ENCODE measurements around the gene CACNG1. TPM values are rescaled to one million over a fixed set of nuclear protein-coding genes. Genes with fewer than 3 reads are reported as not detected.
A peak's percentile ranks its signal among the peaks of the same experiment; 100 is the strongest.

CACNG1 gene
- polyA plus RNA-seq, 1 donor: 0.25 TPM

- no peaks in the 10 kb centered on the region for H3K27me3 ChIP-seq (ENCODE audit: control insufficient read depth, insufficient read depth, low read length)
- WGBS (ENCODE audit: insufficient coverage, low lambda C conversion rate): no CpG with 5 or more reads among the region's 8 CpGs
- no peak for DNase-seq
- no peaks in the 10 kb centered on the region for H3K36me3 ChIP-seq (ENCODE audit: control insufficient read depth, insufficient read depth, low read length)
- no peak overlapping the region for H3K4me3 ChIP-seq (ENCODE audit: low read length)
- H3K4me1 ChIP-seq (ENCODE audit: control insufficient read depth, insufficient read depth, low read length): no peaks in the 10 kb centered on the region
- no peak overlapping the region for H3K27ac ChIP-seq (ENCODE audit: low read length)
- H3K9me3 ChIP-seq (ENCODE audit: control insufficient read depth, low read depth, low read length): no peaks in the 10 kb centered on the region
Measured at GRCh38 chr17:67013891-67014290, 30.5 kb upstream of the CACNG1 start.

- H3K27me3 ChIP-seq (ENCODE audit: control insufficient read depth, insufficient read depth, low read length): no peaks in the 10 kb centered on the region
- H3K27ac ChIP-seq (ENCODE audit: low read length): no peak overlapping the region
- H3K36me3 ChIP-seq (ENCODE audit: control insufficient read depth, insufficient read depth, low read length): no peaks in the 10 kb centered on the region
- no CpG with 5 or more reads among the region's 11 CpGs for WGBS (ENCODE audit: insufficient coverage, low lambda C conversion rate)
- H3K4me3 ChIP-seq (ENCODE audit: low read length): no peak overlapping the region
- H3K9me3 ChIP-seq (ENCODE audit: control insufficient read depth, low read depth, low read length): no peaks in the 10 kb centered on the region
- DNase-seq: no peak
- no peaks in the 10 kb centered on the region for H3K4me1 ChIP-seq (ENCODE audit: control insufficient read depth, insufficient read depth, low read length)
Measured at GRCh38 chr17:67015001-67015400, 29.4 kb upstream of the CACNG1 start.

GRCh38 chr17:67016039-67016762 lies 28.2 kb upstream of the CACNG1 start:
- H3K4me1 ChIP-seq (ENCODE audit: control insufficient read depth, insufficient read depth, low read length): no peaks in the 10 kb centered on the region
- WGBS (ENCODE audit: insufficient coverage, low lambda C conversion rate): no CpG with 5 or more reads among the region's 17 CpGs
- no peak overlapping the region for H3K27ac ChIP-seq (ENCODE audit: low read length)
- H3K9me3 ChIP-seq (ENCODE audit: control insufficient read depth, low read depth, low read length): no peaks in the 10 kb centered on the region
- H3K4me3 ChIP-seq (ENCODE audit: low read length): no peak overlapping the region
- H3K36me3 ChIP-seq (ENCODE audit: control insufficient read depth, insufficient read depth, low read length): no peaks in the 10 kb centered on the region
- DNase-seq: no peak
- no peaks in the 10 kb centered on the region for H3K27me3 ChIP-seq (ENCODE audit: control insufficient read depth, insufficient read depth, low read length)

DNA sequence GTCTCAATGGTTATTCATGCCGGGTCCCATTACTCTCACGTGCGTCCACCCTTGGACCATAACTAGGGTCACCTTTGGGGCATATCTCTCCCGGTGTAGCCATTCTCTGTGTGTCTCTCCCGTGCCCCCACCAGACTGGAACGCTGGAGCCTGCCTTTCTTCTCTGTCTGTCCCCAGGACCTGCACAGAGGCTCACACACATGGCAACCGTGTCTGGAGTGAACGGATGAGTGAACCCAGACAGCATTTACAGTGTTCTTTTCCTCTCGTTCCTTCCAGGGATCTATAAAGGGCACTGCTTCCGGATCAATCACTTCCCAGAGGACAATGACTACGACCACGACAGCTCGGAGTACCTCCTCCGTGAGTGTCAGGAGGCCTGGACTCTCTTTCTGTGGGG lies 26.4 kb upstream of the CACNG1 start:
- Histone ChIP-seq H3K36me3 (ENCODE audit: control insufficient read depth, insufficient read depth, low read length) (no peaks in the 10 kb centered on the region), H3K4me3 (ENCODE audit: low read length) (no peak overlapping the region), H3K4me1 (ENCODE audit: control insufficient read depth, insufficient read depth, low read length) (no peaks in the 10 kb centered on the region), H3K9me3 (ENCODE audit: control insufficient read depth, low read depth, low read length) (no peaks in the 10 kb centered on the region), H3K27me3 (ENCODE audit: control insufficient read depth, insufficient read depth, low read length) (no peaks in the 10 kb centered on the region), H3K27ac (ENCODE audit: low read length) (no peak overlapping the region)
- DNase-seq: no peak
- 90% methylated on average over 2 of the region's 14 CpGs for WGBS (ENCODE audit: insufficient coverage, low lambda C conversion rate)

DNA sequence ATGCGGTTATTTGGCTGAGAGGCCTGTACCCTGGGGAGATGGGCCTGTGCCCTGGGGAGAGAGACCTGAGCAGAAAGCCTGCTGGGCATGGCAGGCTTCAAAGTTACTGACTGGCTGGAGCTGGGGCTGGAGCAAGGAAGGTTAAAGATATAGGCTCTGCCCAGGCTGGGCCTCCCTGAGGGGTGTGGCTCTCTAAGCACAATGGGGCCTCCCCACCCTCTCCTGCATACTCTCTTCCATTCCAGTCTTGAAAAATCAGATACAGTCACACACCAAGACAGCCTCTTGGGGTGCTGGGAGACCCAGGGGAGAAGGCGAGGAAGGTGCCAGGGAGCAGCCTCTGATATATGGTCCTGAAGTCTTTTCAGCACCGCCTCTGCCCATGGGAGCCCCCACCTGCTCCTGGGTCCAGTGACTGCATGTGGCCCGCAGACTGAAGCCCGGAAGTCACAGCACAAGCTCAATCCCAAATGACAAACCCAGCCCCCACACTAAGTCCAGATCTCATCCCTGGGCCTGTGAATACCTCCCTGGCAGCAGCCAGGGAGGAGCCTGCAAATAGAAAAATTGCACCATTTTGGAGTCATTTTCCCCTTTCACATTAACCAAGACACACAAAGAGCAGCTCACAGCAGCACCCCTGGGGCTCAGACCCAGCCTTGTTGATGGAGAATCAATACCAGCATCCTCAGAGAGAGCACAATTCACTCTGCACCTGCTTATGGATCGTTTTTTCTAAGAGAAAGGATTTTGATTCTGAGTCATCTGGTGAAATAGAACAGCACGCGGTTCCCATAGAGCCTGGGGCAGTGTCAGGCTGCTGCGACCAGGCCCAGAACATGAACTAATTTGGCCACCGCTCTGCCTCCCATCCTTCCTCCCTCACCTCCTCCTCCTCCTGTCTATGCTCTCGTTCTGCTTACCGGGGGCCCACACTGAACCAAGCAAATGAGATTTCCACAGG lies 25.6 kb upstream of the CACNG1 start:
- Histone ChIP-seq H3K36me3 (ENCODE audit: control insufficient read depth, insufficient read depth, low read length) (no peaks in the 10 kb centered on the region), H3K4me1 (ENCODE audit: control insufficient read depth, insufficient read depth, low read length) (no peaks in the 10 kb centered on the region), H3K9me3 (ENCODE audit: control insufficient read depth, low read depth, low read length) (no peaks in the 10 kb centered on the region), H3K4me3 (ENCODE audit: low read length) (no peak overlapping the region), H3K27me3 (ENCODE audit: control insufficient read depth, insufficient read depth, low read length) (no peaks in the 10 kb centered on the region), H3K27ac (ENCODE audit: low read length) (no peak overlapping the region)
- peak in 1 of 2 donors; percentile 13 for DNase-seq
- no CpG with 5 or more reads among the region's 12 CpGs for whole genome bisulfite sequencing (ENCODE audit: insufficient coverage, low lambda C conversion rate)

DNA sequence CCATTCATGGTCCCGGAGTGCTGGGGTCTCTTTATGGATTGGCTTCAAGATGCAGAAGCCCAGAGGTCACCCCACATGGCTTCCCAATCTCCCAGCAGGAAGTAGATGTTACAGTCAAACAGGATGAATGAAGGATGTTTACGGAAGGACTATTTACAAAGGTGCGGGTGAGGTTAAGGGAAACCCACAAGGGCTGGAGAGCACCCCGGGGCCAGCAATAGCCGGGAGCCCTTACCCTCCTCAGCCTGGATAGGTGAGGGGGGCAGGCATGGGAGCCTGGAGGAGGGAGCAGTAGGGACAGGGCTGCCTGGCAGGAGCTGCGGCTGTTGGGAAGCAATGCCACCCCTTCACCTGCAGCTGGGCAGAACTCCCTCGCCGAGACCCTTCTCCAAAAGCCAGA lies 24.5 kb upstream of the CACNG1 start:
- H3K9me3 ChIP-seq (ENCODE audit: control insufficient read depth, low read depth, low read length): no peaks in the 10 kb centered on the region
- WGBS (ENCODE audit: insufficient coverage, low lambda C conversion rate): no CpG with 5 or more reads among the region's 8 CpGs
- no peaks in the 10 kb centered on the region for H3K27me3 ChIP-seq (ENCODE audit: control insufficient read depth, insufficient read depth, low read length)
- no peak for DNase-seq
- no peaks in the 10 kb centered on the region for H3K36me3 ChIP-seq (ENCODE audit: control insufficient read depth, insufficient read depth, low read length)
- H3K4me3 ChIP-seq (ENCODE audit: low read length): no peak overlapping the region
- H3K4me1 ChIP-seq (ENCODE audit: control insufficient read depth, insufficient read depth, low read length): no peaks in the 10 kb centered on the region
- H3K27ac ChIP-seq (ENCODE audit: low read length): no peak overlapping the region

DNA sequence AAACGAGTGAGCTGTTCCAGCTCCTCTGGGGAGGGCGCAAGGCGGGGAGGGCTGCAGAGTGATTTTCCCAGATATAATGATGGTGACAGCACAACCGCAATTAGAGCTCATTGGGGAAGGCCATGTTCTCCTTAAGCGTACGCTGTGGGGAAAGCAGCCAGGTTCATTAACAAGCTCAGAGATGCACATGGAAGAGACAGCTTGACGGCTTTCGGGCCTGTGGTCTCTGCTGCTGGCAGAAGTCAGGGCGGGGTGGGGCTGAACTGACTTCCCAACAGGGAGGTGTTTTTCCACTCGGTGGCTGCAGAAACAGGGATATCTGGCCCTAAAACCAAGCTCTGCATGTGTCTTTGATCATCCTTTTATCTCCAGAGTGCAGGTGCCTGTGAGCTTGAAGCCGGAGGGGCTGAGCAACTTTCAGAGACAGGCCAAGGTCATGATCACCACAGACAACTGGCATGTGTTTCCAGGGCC lies 24.0 kb upstream of the CACNG1 start:
- no peak overlapping the region for H3K27ac ChIP-seq (ENCODE audit: low read length)
- no peaks in the 10 kb centered on the region for H3K27me3 ChIP-seq (ENCODE audit: control insufficient read depth, insufficient read depth, low read length)
- no peaks in the 10 kb centered on the region for H3K36me3 ChIP-seq (ENCODE audit: control insufficient read depth, insufficient read depth, low read length)
- H3K4me1 ChIP-seq (ENCODE audit: control insufficient read depth, insufficient read depth, low read length): no peaks in the 10 kb centered on the region
- no peak overlapping the region for H3K4me3 ChIP-seq (ENCODE audit: low read length)
- WGBS (ENCODE audit: insufficient coverage, low lambda C conversion rate): no CpG with 5 or more reads among the region's 11 CpGs
- H3K9me3 ChIP-seq (ENCODE audit: control insufficient read depth, low read depth, low read length): no peaks in the 10 kb centered on the region
- no peak for DNase-seq

DNA sequence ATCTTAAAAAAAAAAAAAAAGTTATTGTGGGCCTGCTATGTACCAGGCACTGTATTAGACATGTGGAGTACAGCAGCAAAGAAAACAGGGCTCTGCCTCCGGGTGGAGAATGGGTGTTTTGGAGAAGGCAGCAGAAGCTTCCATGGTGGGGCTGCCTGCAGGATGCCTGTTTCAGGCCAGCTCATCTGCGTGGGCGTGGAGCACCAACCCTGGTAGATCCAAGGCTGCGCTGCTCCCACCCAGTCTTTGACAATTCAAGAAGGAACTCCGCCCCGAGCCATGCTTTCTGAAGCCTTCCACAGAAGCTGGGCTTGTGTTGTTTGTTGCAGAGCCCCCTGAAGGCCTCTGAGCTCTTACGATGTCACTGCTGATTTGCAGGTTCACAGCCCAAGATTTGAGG lies 23.2 kb upstream of the CACNG1 start:
- DNase-seq: no peak
- H3K4me3 ChIP-seq (ENCODE audit: low read length): no peak overlapping the region
- H3K27me3 ChIP-seq (ENCODE audit: control insufficient read depth, insufficient read depth, low read length): no peaks in the 10 kb centered on the region
- H3K27ac ChIP-seq (ENCODE audit: low read length): no peak overlapping the region
- no peaks in the 10 kb centered on the region for H3K9me3 ChIP-seq (ENCODE audit: control insufficient read depth, low read depth, low read length)
- WGBS (ENCODE audit: insufficient coverage, low lambda C conversion rate): no CpG with 5 or more reads among the region's 7 CpGs
- no peaks in the 10 kb centered on the region for H3K36me3 ChIP-seq (ENCODE audit: control insufficient read depth, insufficient read depth, low read length)
- no peaks in the 10 kb centered on the region for H3K4me1 ChIP-seq (ENCODE audit: control insufficient read depth, insufficient read depth, low read length)

DNA sequence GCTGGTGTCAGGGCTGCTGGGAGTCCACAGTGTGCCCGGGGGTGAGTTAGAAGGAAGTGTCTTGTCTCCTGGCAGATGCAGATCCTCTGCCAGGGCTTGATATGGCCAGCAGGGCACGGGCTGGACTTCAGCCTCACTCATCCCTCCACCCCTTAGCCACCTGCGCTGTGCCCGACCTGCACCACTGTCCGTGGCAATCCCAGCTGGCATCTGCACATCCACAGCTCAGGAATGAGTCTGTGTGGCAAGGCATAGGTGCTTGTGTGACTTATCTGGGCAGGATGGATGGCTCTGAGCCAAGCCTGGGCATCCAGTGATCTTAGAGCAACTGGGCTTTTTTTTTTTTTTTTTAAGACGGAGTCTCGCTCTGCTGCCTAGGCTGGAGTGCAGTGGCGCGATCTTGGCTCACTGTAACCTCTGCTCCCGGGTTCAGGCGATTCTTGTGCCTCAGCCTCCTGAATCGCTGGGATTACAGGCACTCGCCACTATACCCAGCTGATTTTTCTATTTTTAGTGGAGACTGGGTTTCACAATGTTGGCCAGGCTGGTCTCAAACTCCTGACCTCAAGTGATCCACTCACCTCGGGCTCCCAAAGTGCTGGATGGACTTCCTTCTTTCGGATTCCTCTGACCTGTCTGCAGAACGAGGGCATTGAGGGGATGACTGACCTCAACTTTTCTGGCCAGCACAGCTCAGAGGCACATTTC lies 22.5 kb upstream of the CACNG1 start:
- H3K27me3 ChIP-seq (ENCODE audit: control insufficient read depth, insufficient read depth, low read length): no peaks in the 10 kb centered on the region
- no peaks in the 10 kb centered on the region for H3K4me1 ChIP-seq (ENCODE audit: control insufficient read depth, insufficient read depth, low read length)
- no peak overlapping the region for H3K4me3 ChIP-seq (ENCODE audit: low read length)
- H3K9me3 ChIP-seq (ENCODE audit: control insufficient read depth, low read depth, low read length): no peaks in the 10 kb centered on the region
- no peak overlapping the region for H3K27ac ChIP-seq (ENCODE audit: low read length)
- no peaks in the 10 kb centered on the region for H3K36me3 ChIP-seq (ENCODE audit: control insufficient read depth, insufficient read depth, low read length)
- 100% methylated on average over 1 of the region's 16 CpGs for WGBS (ENCODE audit: insufficient coverage, low lambda C conversion rate)
- no peak for DNase-seq

DNA sequence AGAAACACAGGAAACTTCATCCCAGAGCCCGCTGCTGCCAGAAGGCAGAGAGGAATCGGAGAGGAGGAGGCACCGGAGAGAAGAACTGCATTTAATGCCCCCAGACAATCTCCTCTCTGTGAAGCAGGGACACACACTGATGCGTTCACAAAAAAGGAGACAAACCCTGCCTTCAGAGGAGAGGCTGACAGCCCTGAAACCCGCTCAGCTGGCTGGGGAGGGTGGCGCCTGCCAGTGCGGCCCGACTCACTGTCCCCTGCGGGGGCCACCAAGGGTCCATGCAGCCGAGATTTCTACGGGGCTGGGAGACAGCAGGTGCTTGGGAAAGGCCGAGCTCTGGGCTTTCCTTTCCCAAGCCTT lies 21.9 kb upstream of the CACNG1 start:
- no peak for DNase-seq
- no CpG with 5 or more reads among the region's 12 CpGs for WGBS (ENCODE audit: insufficient coverage, low lambda C conversion rate)
- no peaks in the 10 kb centered on the region for H3K9me3 ChIP-seq (ENCODE audit: control insufficient read depth, low read depth, low read length)
- H3K4me3 ChIP-seq (ENCODE audit: low read length): no peak overlapping the region
- H3K27me3 ChIP-seq (ENCODE audit: control insufficient read depth, insufficient read depth, low read length): no peaks in the 10 kb centered on the region
- no peak overlapping the region for H3K27ac ChIP-seq (ENCODE audit: low read length)
- H3K36me3 ChIP-seq (ENCODE audit: control insufficient read depth, insufficient read depth, low read length): no peaks in the 10 kb centered on the region
- no peaks in the 10 kb centered on the region for H3K4me1 ChIP-seq (ENCODE audit: control insufficient read depth, insufficient read depth, low read length)
